ENCODE results near the gene TRIM31. TPM values are rescaled to one million over a fixed set of nuclear protein-coding genes. Genes with fewer than 3 reads are reported as not detected.

The TRIM31 gene
- total and polyA plus RNA-seq, 2 of the 4 experiments (the other 2 are of a cell fraction) = not detected

- Histone ChIP-seq H3K18ac (ENCODE audit: low read depth, low read length) (no peak overlapping the region), H2AK5ac (ENCODE audit: low read depth, low read length) (no peak overlapping the region), H4K8ac (ENCODE audit: low read depth in 2 of 2, low read length in 2 of 2) (no peak overlapping the region), H3K14ac (replicated peaks; ENCODE audit: low read depth, low read length) (no peak overlapping the region), H4K91ac (ENCODE audit: insufficient read depth, low read depth, low read length) (no peak overlapping the region), H3K56ac (ENCODE audit: extremely low read depth, insufficient read depth, low read length) (no peak overlapping the region), H3K23ac (ENCODE audit: low read depth, low read length) (no peak overlapping the region), H2AFZ (replicated peaks; ENCODE audit: low read length, poor library complexity) (no peak overlapping the region), H3K4me3 (ENCODE audit: insufficient read depth, low read depth, low read length) (no peak overlapping the region), H3K27ac (ENCODE audit: insufficient read depth, low read length) (no peak overlapping the region), H2AK9ac (replicated peaks; ENCODE audit: low read depth, low read length, poor library complexity) (no peak overlapping the region), H2BK15ac (ENCODE audit: low read depth, low read length) (no peak overlapping the region), H2BK120ac (ENCODE audit: low read depth, low read length) (no peak overlapping the region), H3K4me2 (ENCODE audit: low read depth, low read length) (no peak overlapping the region), H3K9ac (ENCODE audit: low read depth, low read length) (no peak overlapping the region), H3K9me1 (ENCODE audit: insufficient read depth, low read length) (peaks cover 3% of the 10 kb centered on the region; the same call in 1 of the 2 replicates), H4K5ac (ENCODE audit: low read depth, low read length) (no peak overlapping the region), H3K27me3 (ENCODE audit: control insufficient read depth, insufficient read depth, low read length) (peaks cover 76% of the 10 kb centered on the region), H2BK20ac (ENCODE audit: low read depth, low read length) (no peak overlapping the region), H3K36me3 (ENCODE audit: control insufficient read depth, insufficient read depth, low read length) (peaks cover 6% of the 10 kb centered on the region; the same call in 1 of the 2 replicates), H4K20me1 (ENCODE audit: insufficient read depth, low read length) (no peaks in the 10 kb centered on the region), H2BK5ac (ENCODE audit: low read depth, low read length, poor library complexity, severe bottlenecking) (no peak overlapping the region), H3K9me3 (ENCODE audit: control insufficient read depth, insufficient read depth, low read length) (no peaks in the 10 kb centered on the region), H3K4ac (ENCODE audit: low read depth, low read length) (no peak overlapping the region), H3K79me1 (ENCODE audit: low read depth in 1 of 2, low read length in 2 of 2) (peaks cover 0 to 2% of the 10 kb centered on the region in 2 experiments; a peak in 1 of 4 replicates), H3K4me1 (ENCODE audit: control insufficient read depth, insufficient read depth, low read length) (peaks cover 3% of the 10 kb centered on the region; the same call in 1 of the 2 replicates)
- ChIA-PET POLR2A (ENCODE audit: unreplicated experiment) (no interaction called here), CTCF (no interaction called here)
- DNase-seq = no peak
- no peak; the same call in 1 of the 2 replicates for ATAC-seq (ENCODE audit: low read depth)
- no TSS peak for BruUV-seq (replicated peaks)
- in situ Hi-C loops (cut with MboI; ENCODE audit: low sequenced_read_pairs) (no loop called here), dilution Hi-C loops (cut with HindIII; ENCODE audit: low sequenced_read_pairs, unreplicated experiment) (no loop called here), intact Hi-C loops (cut with micrococcal nuclease) (no loop called here)
- WGBS, 2 experiments (ENCODE audit: extremely low coverage in 2 of 2, insufficient read length in 1 of 2) = 70% methylated on average over 2 of the region's 7 CpGs; no CpG with 5 or more reads in 1 of the 2 experiments
- TF ChIP-seq ELK1 (IDR thresholded peaks at IDR 0.05; ENCODE audit: borderline replicate concordance, low read depth, low read length) (no peak), NFE2L2 (IDR thresholded peaks at IDR 0.05; ENCODE audit: low read depth, low read length) (no peak), POLR2A (IDR thresholded peaks at IDR 0.05; ENCODE audit: low read depth, low read length) (no peak), RCOR1 (IDR thresholded peaks at IDR 0.05; ENCODE audit: insufficient replicate concordance, low read length) (no peak), CHD1 (IDR thresholded peaks at IDR 0.05; ENCODE audit: low read depth, low read length) (no peak), USF2 (IDR thresholded peaks at IDR 0.05; ENCODE audit: low read depth, low read length) (no peak), MAFK (IDR thresholded peaks at IDR 0.05; ENCODE audit: low read depth, low read length) (no peak), CTCF (conservative IDR thresholded peaks at IDR 0.05; ENCODE audit: low read depth, low read length) (no peak)
Observed at GRCh38 chr6:30073489-30074235, 39.2 kb downstream of the TRIM31 start.
